ENCODE data around the gene BAZ2B. TPM values are rescaled to one million over a fixed set of nuclear protein-coding genes. Genes with fewer than 3 reads are reported as not detected.

The BAZ2B gene
- total RNA-seq, 1 donor, result 63.5 TPM

DNA sequence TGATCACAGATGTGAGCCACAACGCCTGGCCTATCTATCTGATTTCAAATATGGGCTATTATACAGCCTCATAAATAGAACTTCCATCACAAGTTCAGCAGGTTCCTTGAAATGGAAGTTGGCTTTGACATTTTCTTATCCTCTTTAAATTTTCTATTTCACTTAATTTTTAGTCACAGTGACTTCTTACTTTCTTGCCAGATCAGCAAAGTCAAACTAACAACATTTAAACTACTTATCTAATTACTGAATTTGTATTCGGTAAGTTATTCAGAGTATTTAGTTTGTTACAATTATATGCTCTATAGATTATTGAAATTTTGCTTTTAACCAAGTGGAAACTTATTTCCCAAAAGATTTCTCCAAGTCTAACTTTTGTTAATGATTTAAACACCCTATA is 108.2 kb downstream of the BAZ2B start:
- no peak for DNase-seq (ENCODE audit: low read depth)
- H3K4me3 ChIP-seq (ENCODE audit: low read depth, low read length), result no peak overlapping the region
- TF ChIP-seq, protein P1, sequence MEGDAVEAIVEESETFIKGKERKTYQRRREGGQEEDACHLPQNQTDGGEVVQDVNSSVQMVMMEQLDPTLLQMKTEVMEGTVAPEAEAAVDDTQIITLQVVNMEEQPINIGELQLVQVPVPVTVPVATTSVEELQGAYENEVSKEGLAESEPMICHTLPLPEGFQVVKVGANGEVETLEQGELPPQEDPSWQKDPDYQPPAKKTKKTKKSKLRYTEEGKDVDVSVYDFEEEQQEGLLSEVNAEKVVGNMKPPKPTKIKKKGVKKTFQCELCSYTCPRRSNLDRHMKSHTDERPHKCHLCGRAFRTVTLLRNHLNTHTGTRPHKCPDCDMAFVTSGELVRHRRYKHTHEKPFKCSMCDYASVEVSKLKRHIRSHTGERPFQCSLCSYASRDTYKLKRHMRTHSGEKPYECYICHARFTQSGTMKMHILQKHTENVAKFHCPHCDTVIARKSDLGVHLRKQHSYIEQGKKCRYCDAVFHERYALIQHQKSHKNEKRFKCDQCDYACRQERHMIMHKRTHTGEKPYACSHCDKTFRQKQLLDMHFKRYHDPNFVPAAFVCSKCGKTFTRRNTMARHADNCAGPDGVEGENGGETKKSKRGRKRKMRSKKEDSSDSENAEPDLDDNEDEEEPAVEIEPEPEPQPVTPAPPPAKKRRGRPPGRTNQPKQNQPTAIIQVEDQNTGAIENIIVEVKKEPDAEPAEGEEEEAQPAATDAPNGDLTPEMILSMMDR (IDR thresholded peaks at IDR 0.05; ENCODE audit: insufficient read depth, low read depth, low read length), result no peak

DNA sequence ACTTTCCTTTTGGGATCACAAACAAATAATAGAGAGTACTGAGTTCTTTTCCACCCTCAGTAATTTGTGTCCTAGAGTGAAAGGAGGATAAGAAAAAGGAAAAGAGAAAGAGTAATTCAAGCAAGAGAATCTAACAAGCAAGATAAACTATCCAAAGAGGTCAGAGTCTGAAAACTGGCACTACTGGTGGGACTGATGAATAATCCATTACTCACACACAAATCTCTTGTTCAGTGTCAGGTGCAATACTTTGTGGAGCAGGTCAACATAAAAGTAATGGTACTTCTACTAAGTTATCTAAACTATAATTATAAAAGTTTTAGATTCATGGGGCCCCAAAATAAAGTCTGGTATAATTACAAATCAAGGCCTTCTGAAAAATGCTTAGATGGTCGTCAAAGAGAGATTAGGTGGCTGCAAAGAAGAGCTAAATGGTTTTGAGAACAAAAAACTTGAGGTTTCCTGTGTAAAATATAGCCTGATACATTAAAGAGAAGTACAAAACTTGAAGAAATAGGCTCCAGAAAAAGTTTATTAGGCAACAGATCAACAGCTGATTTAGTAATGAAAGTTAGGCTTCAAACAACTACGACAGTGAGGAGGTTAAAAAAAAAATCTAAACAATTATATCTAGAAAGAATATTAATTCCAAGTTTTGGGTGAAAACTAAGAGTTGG is 109.4 kb downstream of the BAZ2B start:
- TF ChIP-seq, protein P1 (IDR thresholded peaks at IDR 0.05; ENCODE audit: insufficient read depth, low read depth, low read length), result no peak
- H3K4me3 ChIP-seq (ENCODE audit: low read depth, low read length), result no peak overlapping the region
- no peak for DNase-seq (ENCODE audit: low read depth)

DNA sequence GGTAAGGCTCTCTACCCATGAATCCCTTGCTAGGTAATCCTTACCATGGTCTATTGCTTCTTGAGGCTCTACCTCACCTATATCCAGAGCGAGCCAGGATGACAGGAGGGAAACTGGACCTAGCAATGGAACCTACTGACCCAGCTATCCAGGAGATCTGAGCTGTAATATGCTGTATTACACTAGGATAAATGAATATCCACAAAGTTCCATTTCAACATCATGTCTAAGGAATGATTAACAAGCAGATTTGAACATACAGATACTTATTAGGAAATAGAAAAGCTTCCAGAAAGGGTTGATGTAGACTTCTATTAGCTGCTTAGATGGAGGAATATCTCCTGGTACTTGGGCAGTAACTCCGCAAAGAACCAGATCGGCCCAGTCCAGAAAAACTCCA is 110.1 kb downstream of the BAZ2B start:
- TF ChIP-seq, protein P1 (IDR thresholded peaks at IDR 0.05; ENCODE audit: insufficient read depth, low read depth, low read length), result no peak
- no peak for DNase-seq (ENCODE audit: low read depth)
- H3K4me3 ChIP-seq (ENCODE audit: low read depth, low read length), result no peak overlapping the region

DNA sequence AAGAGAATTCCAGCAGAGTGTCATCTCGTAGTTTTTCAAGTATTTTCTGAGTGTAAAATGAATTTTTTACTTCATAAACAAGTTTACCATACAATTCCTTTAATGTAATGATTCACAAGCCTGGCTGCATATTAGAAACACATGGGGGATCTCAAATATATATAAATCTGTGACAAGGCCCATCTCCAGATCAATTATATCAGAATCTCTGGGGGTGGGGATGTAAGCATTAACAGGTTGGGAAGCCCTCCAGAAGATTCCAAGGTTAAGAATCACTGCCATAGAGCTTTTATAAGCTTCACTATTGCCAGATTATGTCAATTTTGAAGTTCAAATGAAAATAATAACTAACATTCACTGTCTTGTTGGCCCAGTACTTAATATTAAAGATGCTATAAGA is 111.2 kb downstream of the BAZ2B start:
- TF ChIP-seq, protein P1 (IDR thresholded peaks at IDR 0.05; ENCODE audit: insufficient read depth, low read depth, low read length), result no peak
- no peak overlapping the region for H3K4me3 ChIP-seq (ENCODE audit: low read depth, low read length)
- no peak for DNase-seq (ENCODE audit: low read depth)

DNA sequence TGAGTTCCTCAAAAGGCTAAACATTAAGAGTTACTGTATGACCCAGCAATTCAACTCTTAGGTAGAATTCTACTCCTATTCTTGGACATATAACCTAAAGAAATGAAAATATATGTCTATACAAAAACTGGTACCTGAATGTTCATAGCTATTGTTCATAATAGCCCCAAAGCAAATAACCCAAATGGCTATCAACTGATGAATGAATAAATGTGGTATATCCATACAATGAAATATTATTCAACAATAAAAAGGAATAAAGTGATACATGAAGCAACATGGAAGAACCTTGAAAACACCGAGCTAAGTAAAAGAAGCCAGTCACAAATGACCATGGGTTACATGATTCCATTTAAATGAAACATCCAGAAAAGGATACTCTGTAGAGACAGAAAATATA is 114.6 kb downstream of the BAZ2B start:
- H3K4me3 ChIP-seq (ENCODE audit: low read depth, low read length), result no peak overlapping the region
- no peak for DNase-seq (ENCODE audit: low read depth)
- TF ChIP-seq, protein P1 (IDR thresholded peaks at IDR 0.05; ENCODE audit: insufficient read depth, low read depth, low read length), result no peak

DNA sequence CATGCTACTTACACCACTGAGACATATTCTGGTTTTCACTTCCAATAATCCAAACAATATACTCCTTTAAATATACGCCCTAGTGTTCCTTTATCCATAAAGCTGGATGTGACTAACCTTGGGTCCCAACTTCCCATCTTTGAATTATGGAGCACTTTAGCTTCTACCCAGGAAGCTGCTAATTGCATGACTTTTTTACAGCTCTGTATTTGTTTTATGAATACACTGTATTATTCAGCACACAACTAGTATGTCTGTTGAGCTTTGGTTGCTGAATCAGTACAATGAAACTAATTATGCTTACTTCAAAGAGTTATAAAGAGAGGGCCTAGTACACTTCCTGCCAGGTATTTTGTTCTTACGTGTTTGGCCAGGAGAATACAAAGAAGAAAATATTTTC is 118.5 kb downstream of the BAZ2B start:
- TF ChIP-seq, protein P1 (IDR thresholded peaks at IDR 0.05; ENCODE audit: insufficient read depth, low read depth, low read length), result no peak

DNA sequence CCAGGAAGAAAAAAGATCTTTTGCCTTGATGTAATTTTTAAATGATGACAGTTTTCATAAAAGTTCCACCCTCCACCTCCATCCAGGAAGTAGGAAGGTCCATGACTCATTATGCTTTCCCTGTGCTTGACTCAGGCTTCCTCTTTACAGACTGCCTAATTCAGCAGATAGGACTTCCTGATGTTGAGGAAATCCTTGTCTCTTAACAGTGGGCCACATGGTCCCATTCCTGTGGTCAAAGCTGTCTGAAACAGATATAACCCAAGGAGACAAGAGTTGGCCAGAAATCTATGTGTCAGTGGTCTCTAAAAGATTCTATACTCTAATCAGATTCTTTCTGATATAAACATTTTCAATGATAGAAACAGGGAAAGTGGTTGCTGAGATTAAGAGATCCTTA is 119.1 kb downstream of the BAZ2B start:
- peak; percentile 79 for DNase-seq (ENCODE audit: low read depth)
- no peak overlapping the region for H3K4me3 ChIP-seq (ENCODE audit: low read depth, low read length)
- TF ChIP-seq, protein P1 (IDR thresholded peaks at IDR 0.05; ENCODE audit: insufficient read depth, low read depth, low read length), result no peak

More for the DNA sequence above, 118.5 kb downstream of the BAZ2B start:
- no peak overlapping the region for H3K4me3 ChIP-seq (ENCODE audit: low read depth, low read length)
- DNase-seq (ENCODE audit: low read depth), result no peak
